Chondrocyte (in vitro differentiated cells): ENCODE data around the gene PKLR. TPM values are rescaled to one million over a fixed set of nuclear protein-coding genes. Genes with fewer than 3 reads are reported as not detected.

Source experiments
- DNase-seq: peaks from one replicate; pipeline ENCODE4 v3.0.0; 2021; ENCODE audit warnings: mixed read lengths, low spot score
- H3K27ac Mint-ChIP-seq: one replicate; pipeline ENCODE4 v1.8.0; 2021; ENCODE audit warnings: mild to moderate bottlenecking, moderate library complexity, mixed read lengths; ENCODE audit not compliant: unreplicated experiment
- H3K27me3 Mint-ChIP-seq: 2 replicates; pipeline ENCODE4 v1.8.0; 2021; ENCODE audit warnings: low read depth, mixed read lengths
- H3K36me3 Mint-ChIP-seq: 2 replicates; pipeline ENCODE4 v1.8.0; 2021; ENCODE audit warnings: low read depth, mixed read lengths
- H3K4me1 Mint-ChIP-seq: 2 replicates; pipeline ENCODE4 v1.8.0; 2021; ENCODE audit warnings: low read depth, mild to moderate bottlenecking, mixed read lengths
- H3K4me3 Mint-ChIP-seq: one replicate; pipeline ENCODE4 v1.8.0; 2021; ENCODE audit warnings: mild to moderate bottlenecking, moderate library complexity, mixed read lengths; ENCODE audit not compliant: unreplicated experiment
- H3K9me3 Mint-ChIP-seq: 2 replicates; pipeline ENCODE4 v1.8.0; 2021; ENCODE audit warnings: low read depth, mixed read lengths
- total RNA-seq: library from RNA; stranded (reverse); gene quantifications from 3 replicates; pipeline ENCODE4 v1.2.1, GENCODE V29; 2021
- TF ChIP-seq, protein P1 (sequence below): fragments of 200-600 bp; sonication (generic); IDR thresholded peaks from 2 replicates; pipeline ENCODE4 v1.5.0; 2021; ENCODE audit warnings: antibody characterized with exemption, mild to moderate bottlenecking, moderate library complexity

PKLR gene
- total RNA-seq, 1 donor from 2014 or later = not detected

DNA sequence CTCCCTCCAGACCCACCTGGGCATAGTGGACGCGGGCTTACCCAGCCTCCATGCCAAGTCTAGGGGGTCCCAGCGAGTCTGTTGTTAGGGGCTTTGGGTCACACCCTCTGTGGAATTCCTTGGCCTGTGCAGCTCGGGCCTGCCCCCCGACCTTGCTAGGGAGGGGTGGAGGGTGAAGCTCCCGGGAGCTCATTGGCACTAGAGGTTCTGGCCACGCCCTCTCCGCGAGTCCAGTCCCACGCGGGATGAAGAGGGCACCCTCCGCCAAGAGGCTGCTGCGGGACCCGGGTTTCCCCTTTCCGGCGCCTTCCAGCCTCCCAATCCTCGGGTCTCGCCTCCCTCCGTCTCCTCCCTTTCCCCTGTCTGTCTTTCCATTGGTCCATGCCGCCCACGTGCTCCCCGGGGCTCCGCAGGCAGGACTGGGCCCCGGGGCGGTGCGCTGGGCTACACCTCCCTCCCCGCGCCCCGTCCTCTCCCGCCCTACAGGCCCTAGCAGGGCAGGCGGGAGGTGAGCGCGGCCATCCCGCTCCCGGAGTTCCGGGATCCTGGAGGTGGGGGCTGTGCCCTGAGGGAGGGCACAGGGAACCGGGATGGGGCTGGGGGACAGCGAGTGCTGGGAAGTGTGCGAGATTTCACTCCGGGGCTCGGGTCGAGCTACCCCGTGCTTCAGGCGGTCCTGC is 22.9 kb upstream of the PKLR start:
- Mint-ChIP-seq H3K9me3 (no peaks in the 10 kb centered on the region), H3K4me3 (peak overlapping the region; percentile 89), H3K36me3 (peaks cover 4% of the 10 kb centered on the region), H3K4me1 (peaks cover 37% of the 10 kb centered on the region), H3K27ac (peak overlapping the region; percentile 83), H3K27me3 (no peaks in the 10 kb centered on the region)
- TF ChIP-seq, protein P1, sequence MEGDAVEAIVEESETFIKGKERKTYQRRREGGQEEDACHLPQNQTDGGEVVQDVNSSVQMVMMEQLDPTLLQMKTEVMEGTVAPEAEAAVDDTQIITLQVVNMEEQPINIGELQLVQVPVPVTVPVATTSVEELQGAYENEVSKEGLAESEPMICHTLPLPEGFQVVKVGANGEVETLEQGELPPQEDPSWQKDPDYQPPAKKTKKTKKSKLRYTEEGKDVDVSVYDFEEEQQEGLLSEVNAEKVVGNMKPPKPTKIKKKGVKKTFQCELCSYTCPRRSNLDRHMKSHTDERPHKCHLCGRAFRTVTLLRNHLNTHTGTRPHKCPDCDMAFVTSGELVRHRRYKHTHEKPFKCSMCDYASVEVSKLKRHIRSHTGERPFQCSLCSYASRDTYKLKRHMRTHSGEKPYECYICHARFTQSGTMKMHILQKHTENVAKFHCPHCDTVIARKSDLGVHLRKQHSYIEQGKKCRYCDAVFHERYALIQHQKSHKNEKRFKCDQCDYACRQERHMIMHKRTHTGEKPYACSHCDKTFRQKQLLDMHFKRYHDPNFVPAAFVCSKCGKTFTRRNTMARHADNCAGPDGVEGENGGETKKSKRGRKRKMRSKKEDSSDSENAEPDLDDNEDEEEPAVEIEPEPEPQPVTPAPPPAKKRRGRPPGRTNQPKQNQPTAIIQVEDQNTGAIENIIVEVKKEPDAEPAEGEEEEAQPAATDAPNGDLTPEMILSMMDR = no peak
- DNase-seq = peak; percentile 98

DNA sequence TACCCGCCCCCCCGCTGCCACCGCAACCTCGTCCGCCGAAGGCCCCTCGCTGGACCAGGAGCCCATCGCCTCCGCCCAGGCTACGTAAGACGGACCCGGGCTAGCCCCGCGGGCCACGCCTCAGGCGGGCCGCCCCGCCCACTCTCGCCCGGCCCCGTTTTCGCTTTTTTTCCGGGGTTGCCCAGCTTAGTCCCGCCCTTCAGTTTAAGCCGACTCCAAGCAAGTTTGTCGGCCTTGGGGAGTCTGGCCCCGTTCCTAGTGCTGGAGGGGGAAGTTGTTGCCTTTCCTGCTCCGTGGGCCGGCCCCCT is 22.4 kb upstream of the PKLR start:
- peaks cover 39% of the 10 kb centered on the region for H3K4me1 Mint-ChIP-seq
- H3K4me3 Mint-ChIP-seq = peak overlapping the region; percentile 89
- H3K36me3 Mint-ChIP-seq = peaks cover 7% of the 10 kb centered on the region
- TF ChIP-seq, protein P1 = no peak
- no peaks in the 10 kb centered on the region for H3K27me3 Mint-ChIP-seq
- DNase-seq = no peak
- peak overlapping the region; percentile 83 for H3K27ac Mint-ChIP-seq
- no peaks in the 10 kb centered on the region for H3K9me3 Mint-ChIP-seq

DNA sequence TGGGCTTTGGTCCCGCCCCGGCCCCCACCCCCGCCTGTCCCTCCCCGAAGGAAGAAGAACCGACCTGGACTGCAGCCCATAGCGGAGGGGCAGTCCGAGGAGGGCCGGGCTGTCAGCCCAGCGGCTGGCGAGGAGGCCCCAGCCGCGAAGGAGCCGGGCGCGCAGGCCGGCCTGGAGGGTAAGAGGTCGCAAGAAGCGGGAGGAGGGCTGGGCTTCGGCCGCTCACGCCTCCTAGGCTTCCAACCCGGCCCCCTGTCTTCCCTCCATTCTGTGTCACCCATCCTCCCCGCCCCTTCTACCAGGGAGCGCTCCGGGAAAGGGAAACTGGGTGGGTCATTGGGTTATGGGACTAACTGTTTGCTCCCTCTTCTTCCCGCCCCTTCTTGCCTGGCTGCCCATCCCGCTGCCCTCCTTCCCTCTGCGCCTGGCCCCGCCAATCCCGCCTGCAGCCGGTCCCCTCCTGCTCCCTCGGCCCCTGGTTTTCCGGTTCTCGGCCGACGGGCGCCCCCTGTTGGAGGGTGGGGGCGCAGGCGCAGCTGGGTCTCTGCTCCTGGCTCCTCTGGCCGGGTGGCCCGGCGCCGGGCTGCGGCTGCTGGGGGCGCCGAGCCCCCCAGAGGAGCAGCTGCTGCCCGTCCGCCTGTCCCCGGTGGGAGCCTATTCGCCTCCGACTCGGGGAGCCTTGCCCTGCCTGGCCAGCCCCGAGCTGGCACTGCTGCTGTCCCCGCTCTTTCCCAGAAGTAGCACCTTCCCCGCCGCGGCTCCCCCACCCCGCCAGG is 21.9 kb upstream of the PKLR start:
- no peaks in the 10 kb centered on the region for H3K9me3 Mint-ChIP-seq
- TF ChIP-seq, protein P1 = peak; percentile 100
- peak overlapping the region; percentile 89 for H3K4me3 Mint-ChIP-seq
- H3K36me3 Mint-ChIP-seq = peaks cover 7% of the 10 kb centered on the region
- no peaks in the 10 kb centered on the region for H3K27me3 Mint-ChIP-seq
- peaks cover 39% of the 10 kb centered on the region for H3K4me1 Mint-ChIP-seq
- H3K27ac Mint-ChIP-seq = peak overlapping the region; percentile 83
- DNase-seq = peak; percentile 98

DNA sequence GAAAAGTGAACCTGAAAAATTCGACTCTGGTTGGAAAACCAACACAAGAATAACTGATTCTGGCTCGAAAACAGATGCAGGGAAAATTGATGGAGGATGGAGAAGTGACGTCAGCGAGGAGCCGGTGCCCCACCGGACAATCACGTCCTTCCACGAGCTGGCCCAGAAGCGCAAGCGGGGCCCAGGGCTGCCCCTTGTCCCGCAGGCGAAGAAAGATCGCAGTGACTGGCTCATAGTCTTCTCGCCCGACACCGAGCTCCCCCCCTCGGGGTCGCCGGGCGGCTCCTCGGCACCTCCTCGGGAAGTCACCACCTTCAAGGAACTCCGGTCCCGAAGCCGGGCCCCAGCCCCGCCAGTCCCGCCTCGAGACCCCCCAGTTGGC is 21.3 kb upstream of the PKLR start:
- H3K27me3 Mint-ChIP-seq = no peaks in the 10 kb centered on the region
- TF ChIP-seq, protein P1 = no peak
- H3K4me1 Mint-ChIP-seq = peaks cover 39% of the 10 kb centered on the region
- H3K36me3 Mint-ChIP-seq = peaks cover 4% of the 10 kb centered on the region
- peak overlapping the region; percentile 89 for H3K4me3 Mint-ChIP-seq
- peak overlapping the region; percentile 83 for H3K27ac Mint-ChIP-seq
- no peak for DNase-seq
- no peaks in the 10 kb centered on the region for H3K9me3 Mint-ChIP-seq

DNA sequence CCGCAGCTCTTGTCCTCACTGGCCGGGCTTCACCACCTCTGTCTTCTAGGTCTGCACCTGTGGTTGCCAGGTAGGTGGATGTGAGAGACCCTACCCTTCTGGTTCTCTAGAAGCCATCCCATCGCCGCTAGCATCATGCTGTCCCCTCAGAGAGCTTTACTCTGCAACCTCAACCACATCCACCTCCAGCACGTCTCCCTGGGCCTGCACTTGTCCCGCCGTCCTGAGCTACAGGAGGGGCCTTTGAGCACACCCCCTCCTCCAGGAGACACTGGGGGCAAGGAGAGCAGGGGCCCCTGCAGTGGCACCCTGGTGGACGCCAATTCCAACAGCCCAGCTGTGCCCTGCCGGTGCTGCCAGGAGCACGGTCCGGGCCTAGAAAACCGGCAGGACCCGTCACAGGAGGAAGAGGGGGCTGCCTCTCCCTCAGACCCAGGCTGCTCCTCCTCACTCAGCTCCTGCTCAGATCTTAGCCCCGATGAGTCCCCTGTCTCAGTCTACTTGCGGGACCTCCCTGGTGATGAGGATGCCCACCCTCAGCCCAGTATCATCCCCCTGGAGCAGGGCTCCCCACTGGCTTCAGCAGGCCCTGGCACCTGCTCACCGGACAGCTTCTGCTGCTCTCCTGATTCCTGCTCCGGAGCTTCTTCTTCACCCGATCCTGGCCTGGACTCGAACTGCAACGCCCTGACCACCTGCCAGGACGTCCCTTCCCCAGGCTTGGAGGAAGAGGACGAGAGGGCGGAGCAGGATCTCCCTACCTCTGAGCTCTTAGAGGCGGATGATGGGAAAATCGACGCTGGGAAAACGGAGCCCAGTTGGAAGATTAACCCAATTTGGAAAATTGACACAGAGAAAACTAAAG is 20.6 kb upstream of the PKLR start:
- H3K27ac Mint-ChIP-seq = peak overlapping the region; percentile 83
- peak overlapping the region; percentile 89 for H3K4me3 Mint-ChIP-seq
- H3K9me3 Mint-ChIP-seq = no peaks in the 10 kb centered on the region
- H3K4me1 Mint-ChIP-seq = peaks cover 39% of the 10 kb centered on the region
- peaks cover 4% of the 10 kb centered on the region for H3K36me3 Mint-ChIP-seq
- DNase-seq = no peak
- no peaks in the 10 kb centered on the region for H3K27me3 Mint-ChIP-seq
- TF ChIP-seq, protein P1 = no peak
